GM18519 (cell line): ENCODE results near the gene CD300E.

Experiments used
- ATAC-seq: cut with Tn5 transposase; IDR thresholded peaks from one replicate; pipeline ENCODE4 v1.9.1; 2021; ENCODE audit warnings: mild to moderate bottlenecking, moderate library complexity; ENCODE audit not compliant: unreplicated experiment, low FRiP score

Gene CD300E

GRCh38 chr17:74623693-74624093 is at the start of gene CD300E:
Gene CD300E, minus strand, starts transcription at chr17:74623738. Its CDS starts 117 bp downstream, at chr17:74623621.
- ATAC-seq: no peak

GRCh38 chr17:74671031-74671771 is 47.7 kb upstream of the CD300E start:
- no peak for ATAC-seq

DNA sequence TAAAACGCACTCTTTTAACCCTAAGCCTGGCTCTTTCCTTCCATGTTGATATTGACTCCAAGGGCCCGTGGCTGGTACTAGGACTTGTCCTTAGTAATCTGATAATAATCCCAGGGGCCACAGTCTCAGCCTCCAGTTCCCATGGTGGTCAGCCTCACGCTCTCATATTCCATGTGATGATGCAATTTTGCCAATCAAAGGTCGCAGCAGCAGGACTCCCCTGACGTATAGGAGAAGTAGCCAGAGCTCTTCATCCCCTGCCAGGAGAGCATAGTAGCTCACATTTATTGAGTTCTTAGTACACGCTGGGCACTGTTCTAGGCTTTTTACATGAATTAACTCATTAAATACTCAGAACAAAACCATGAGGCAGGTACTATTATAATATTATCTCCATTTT is 46.8 kb upstream of the CD300E start:
- no peak for ATAC-seq

DNA sequence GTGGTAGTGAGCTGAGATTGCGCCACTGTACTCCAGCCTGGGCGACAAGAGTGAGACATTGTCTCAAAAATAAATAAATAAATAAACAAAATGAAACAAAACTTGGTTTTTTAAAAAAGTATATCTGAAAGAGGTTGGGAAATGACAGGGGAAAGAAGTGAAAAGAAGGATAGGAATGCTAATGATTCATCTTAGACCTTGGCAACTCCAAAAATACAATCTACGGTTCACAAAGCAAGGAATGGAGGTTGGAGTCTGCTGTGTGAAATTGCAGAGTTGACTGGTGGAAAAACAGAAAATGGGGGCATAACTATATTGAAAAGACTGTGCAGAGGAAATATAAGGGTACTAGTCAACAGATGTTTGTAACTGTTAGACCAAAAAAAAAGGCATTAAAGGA is 40.0 kb upstream of the CD300E start:
- ATAC-seq: no peak

- no peak for ATAC-seq
Measured at GRCh38 chr17:74659889-74660288, 36.4 kb upstream of the CD300E start.

DNA sequence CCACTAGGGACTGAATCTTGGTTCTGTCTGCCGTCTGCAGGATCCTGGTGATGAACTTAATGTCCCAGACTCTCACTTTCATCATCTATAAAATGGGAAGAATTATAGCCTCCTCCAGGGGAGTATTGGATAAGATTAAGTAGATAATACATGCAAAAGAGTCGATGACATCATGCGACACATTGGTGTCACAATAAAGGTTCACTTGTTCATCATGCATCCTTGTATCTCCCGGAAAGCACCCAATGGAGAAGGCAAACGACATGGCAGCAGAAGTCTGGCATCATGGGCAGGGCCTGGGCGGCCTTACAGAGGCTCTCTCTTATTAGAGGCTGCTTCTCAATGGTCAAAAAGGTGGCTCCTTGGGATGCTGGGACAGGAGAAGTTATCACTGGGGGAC is 35.1 kb upstream of the CD300E start:
- ATAC-seq: no peak

DNA sequence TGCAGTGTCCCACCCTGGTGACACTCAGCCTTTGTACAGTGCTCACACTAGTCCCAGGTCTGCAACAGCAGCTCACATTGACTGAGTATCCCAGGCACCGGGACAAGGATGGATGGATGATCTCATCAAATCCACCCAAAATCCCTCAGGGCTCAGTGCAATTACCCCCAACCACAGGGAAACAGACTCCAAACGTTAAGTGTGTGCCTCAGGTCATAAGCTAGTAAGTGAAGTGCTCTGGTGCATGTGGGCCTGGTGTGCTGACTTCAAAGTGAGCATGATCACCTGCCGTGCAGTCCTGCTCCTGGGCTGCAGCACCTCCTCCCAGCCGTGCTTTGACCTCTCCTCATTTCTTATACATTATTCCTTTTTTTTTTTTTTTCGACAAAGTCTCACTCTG is 31.2 kb upstream of the CD300E start:
- ATAC-seq: no peak

DNA sequence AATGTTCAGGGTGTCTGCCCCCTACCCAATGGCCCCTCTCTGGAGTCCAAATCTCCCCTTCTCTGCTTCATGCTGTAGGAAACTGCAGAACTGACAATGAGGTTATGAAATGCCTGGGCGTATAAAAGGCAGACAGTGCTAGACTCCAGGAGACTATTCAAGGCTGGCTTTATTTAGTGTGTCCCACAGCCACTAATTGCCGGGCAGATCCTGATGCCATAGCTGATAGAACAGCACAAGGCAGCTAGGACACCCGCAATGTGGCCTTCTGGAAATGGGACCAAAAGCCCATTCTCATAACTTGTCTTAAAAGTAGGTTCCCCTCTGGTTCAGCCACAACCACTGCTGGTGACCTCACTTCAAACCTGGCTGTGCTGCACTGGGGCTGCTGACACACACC is 28.5 kb upstream of the CD300E start:
- no peak for ATAC-seq

- ATAC-seq: no peak
Measured at GRCh38 chr17:74649909-74650308, 26.4 kb upstream of the CD300E start.

DNA sequence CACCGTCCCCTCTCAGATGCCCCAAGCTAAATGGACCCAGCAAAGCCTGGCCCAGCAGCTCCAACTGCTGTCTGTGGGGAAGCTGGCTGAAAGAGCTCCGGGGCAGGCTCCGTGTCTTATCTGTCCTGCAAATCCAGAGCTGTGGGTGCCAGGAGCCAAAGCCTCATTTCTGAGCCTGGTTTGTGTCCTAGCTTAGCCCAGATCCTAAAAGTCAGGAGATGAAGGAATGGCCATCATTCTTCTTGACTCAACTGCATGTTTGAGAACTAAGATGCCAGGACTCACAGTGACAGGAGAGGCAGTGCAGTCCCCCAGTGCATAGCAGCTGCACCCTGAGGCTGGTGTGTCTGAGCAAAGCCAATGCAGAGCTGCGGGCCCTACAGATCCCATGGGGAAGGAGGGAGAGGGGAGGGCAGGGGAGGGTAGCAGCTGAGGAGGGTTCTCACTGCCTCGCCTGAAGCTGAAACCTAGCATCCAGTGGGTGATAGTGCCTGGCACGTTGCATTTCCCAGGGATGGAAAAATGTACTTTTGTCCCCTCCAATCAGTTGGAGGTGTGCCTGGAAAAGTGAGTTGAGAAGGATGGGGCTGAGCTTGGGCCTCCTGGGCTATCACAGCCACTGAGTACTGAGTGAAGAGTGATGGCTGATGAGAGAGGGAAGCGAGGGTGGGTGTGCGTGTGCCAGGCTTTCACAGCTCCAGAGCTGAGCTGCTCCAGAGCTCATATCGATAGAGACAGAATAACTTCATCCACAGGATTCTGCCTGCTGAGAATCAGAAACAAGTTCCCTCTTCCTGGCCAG is 24.5 kb upstream of the CD300E start:
- ATAC-seq: no peak

GRCh38 chr17:74646231-74646630 is 22.7 kb upstream of the CD300E start:
- no peak for ATAC-seq

DNA sequence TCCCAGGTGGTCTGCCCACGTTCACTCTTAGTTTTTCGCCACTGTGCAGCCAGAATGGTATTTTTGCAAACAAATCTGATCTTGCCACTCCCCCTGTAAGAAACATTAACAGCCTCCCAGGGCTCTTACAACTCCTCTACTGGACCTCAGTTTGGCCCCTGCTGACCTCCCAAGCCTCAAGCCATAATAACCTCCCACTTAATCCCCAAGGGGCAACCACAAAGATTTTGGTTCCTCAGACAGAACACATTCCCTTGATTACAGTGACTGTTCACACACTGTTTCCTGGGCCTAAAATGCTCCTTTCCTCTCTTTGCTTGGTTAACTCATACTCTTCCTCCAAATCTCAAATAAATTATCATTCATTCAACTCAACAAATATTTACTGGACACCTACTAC is 21.5 kb upstream of the CD300E start:
- no peak for ATAC-seq

GRCh38 chr17:74644419-74644818 is 20.9 kb upstream of the CD300E start:
- ATAC-seq: no peak

DNA sequence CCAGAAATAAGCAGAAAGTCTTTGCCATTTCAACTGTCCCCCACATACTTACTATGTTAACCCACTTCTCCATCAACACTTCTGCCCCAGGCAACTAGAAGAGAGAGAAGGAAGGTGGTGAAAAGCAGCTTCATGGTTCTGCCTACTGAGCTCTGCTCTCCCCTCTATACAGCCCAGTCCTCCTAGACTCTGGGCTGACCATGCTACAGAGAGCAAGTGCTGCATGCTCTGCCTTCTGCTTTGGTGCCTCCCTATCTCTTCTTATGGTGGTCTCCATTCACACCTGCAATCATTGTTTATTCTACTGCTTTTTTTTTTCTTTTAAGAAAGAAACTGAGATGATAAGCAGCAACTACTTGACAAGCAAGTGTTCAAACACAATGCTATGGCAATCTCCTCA is 20.3 kb upstream of the CD300E start:
- ATAC-seq: no peak

- ATAC-seq: no peak
Measured at GRCh38 chr17:74642995-74643394, 19.5 kb upstream of the CD300E start.

- ATAC-seq: no peak
Measured at GRCh38 chr17:74642556-74642955, 19.0 kb upstream of the CD300E start.

DNA sequence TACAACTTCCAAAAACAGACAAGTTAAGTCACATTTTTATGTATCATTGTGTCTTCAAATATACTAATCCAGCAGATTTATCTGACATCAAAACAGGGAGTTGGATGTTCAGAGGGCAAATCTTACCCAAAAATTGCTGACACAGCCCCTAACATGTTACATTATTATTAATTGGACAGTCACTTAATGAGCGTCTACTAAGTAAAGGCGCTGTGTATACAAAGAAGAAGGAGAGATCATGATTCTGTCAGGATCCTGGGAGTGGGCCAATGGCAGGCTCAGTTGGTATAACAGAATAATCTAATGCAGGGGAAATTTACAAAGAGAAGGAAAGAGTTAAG is 18.4 kb upstream of the CD300E start:
- ATAC-seq: no peak

GRCh38 chr17:74641224-74641957 is 17.9 kb upstream of the CD300E start:
- no peak for ATAC-seq

DNA sequence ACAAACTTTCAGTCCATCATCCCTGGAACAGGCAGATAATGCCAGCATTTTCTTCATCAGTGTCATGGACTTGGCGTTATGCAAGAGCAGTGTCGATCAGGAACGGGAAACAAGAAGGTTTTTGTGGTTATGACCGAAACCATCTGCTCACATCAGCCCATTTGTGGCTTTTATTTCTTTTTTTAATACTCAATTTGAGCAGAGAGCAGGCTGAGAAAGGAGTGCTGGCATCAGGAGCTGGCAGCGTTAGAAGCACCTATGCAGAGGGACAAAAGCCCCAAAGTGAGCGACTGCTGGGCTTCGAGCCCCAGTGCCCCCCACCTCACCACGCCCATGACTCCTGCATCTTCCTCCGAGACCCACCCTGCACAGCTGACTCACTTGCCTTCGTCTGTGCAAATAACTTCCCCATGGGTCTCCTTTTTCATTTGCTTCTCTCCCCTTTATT is 16.2 kb upstream of the CD300E start:
- ATAC-seq: no peak

DNA sequence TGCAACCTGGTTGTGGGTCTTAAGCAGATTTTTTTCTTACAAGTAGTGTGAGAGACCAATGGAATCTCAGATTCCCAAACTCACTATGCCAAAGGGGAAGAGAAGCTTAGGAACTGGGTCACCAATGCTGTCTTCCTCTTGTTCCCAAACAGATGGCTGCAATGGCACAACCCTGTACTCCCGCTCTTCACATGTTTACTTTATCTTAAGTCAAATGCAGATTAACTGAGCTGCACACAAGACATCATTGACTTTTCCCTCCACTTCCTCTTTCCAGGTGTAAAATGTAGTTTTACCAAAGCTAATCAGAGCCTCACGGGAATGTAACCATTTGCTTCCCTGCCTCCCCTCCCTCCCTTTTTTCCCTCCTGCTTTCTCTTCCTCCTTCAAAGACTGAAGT is 14.4 kb upstream of the CD300E start:
- ATAC-seq: no peak

GRCh38 chr17:74637265-74637664 is 13.7 kb upstream of the CD300E start:
- no peak for ATAC-seq
